Measurements from ENCODE around the gene SPATA2. TPM values are rescaled to one million over a fixed set of nuclear protein-coding genes. Genes with fewer than 3 reads are reported as not detected.

SPATA2 gene
- total and polyA plus RNA-seq, 2 of the 13 experiments (the other 11 are each of a cell fraction or from before 2014, with no cell fraction given) = 3.2 to 8.7 TPM

DNA sequence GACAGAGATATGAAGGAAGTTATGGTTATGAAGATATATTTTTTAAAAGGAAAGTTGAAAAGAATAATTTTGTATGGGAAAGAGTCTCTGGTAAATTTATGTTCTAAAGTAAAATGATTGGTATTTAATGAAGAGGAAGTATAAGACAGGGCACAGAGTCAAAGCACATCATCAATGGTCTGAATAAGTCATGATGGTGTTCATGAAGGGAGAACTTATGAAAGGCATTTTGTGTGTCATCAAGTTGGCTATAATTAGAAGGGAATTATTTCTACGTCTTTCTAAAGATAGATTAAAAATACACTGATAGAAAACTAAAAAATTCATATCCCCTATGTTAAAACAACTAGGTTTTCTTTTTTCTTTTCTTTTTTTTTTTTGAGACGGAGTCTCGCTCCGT, 46.1 kb upstream of the SPATA2 start:
- H3K36me3 ChIP-seq (replicated peaks in 1 of 2; ENCODE audit: control insufficient read depth in 1 of 2, insufficient read depth in 2 of 2, low read length in 2 of 2) = peaks cover 1 to 17% of the 10 kb centered on the region in 2 experiments; a peak in 1 of 5 replicates
- 92% methylated on average over 4 of the region's 4 CpGs for WGBS (ENCODE audit: low lambda C conversion rate)
- no peak for DNase-seq (ENCODE audit: low spot score)
- no peak overlapping the region for H3K4me3 ChIP-seq (replicated peaks in 1 of 3; ENCODE audit: insufficient read depth in 1 of 3, low read depth in 2 of 3, low read length in 3 of 3)
- H3K9ac ChIP-seq (ENCODE audit: insufficient read depth, low read depth, low read length) = no peak overlapping the region
- POLR2A ChIA-PET = no interaction called here
- in situ Hi-C loops (cut with HindIII; ENCODE audit: extremely low pct_ligation_motif_present, low pct_unique_long_range_greater_than_20kb) = no loop called here
- H3K4me1 ChIP-seq (ENCODE audit: insufficient read depth, low read length) = peaks cover 34% of the 10 kb centered on the region
- ATAC-seq = no peak
- BruUV-seq (replicated peaks) = no TSS peak
- CTCF ChIA-PET (ENCODE audit: low intra/inter-chr PET ratio, low total read pairs) = no interaction called here
- no peak overlapping the region for H3K27ac ChIP-seq (ENCODE audit: extremely low read length, insufficient read depth, low read length)
- no peaks in the 10 kb centered on the region for H3K27me3 ChIP-seq (ENCODE audit: control insufficient read depth in 1 of 2, insufficient read depth in 2 of 2, low read length in 2 of 2)
- H3K4me2 ChIP-seq (ENCODE audit: low read depth, low read length) = no peak overlapping the region
- H3K79me2 ChIP-seq (ENCODE audit: insufficient read depth, low read length) = no peaks in the 10 kb centered on the region
- TF ChIP-seq SRF (IDR thresholded peaks at IDR 0.05; ENCODE audit: low read depth, low read length) (no peak), ZNF792 (CRISPR knock-in tag; IDR thresholded peaks at IDR 0.05) (no peak), ZNF75D (CRISPR knock-in tag; IDR thresholded peaks at IDR 0.05; ENCODE audit: borderline replicate concordance) (no peak), HNRNPK (IDR thresholded peaks at IDR 0.05; ENCODE audit: low read depth, low read length, poor library complexity, severe bottlenecking) (no peak), ZFP36L2 (CRISPR knock-in tag; IDR thresholded peaks at IDR 0.05) (no peak), ZNF737 (CRISPR knock-in tag; IDR thresholded peaks at IDR 0.05; ENCODE audit: borderline replicate concordance) (no peak), ZEB1 (IDR thresholded peaks at IDR 0.05; ENCODE audit: insufficient replicate concordance, low read depth) (no peak), ZBTB8A (CRISPR knock-in tag; IDR thresholded peaks at IDR 0.05; ENCODE audit: borderline replicate concordance, low read depth) (no peak), ELF3 (CRISPR knock-in tag; IDR thresholded peaks at IDR 0.05) (no peak), ZNF589 (CRISPR knock-in tag; conservative IDR thresholded peaks at IDR 0.05) (no peak)
- TF ChIP-seq, protein P1, sequence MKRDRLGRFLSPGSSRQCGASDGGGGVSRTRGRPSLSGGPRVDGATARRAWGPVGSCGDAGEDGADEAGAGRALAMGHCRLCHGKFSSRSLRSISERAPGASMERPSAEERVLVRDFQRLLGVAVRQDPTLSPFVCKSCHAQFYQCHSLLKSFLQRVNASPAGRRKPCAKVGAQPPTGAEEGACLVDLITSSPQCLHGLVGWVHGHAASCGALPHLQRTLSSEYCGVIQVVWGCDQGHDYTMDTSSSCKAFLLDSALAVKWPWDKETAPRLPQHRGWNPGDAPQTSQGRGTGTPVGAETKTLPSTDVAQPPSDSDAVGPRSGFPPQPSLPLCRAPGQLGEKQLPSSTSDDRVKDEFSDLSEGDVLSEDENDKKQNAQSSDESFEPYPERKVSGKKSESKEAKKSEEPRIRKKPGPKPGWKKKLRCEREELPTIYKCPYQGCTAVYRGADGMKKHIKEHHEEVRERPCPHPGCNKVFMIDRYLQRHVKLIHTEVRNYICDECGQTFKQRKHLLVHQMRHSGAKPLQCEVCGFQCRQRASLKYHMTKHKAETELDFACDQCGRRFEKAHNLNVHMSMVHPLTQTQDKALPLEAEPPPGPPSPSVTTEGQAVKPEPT (CRISPR knock-in tag; IDR thresholded peaks at IDR 0.05; ENCODE audit: low read depth) = no peak
- TF ChIP-seq, protein P2, sequence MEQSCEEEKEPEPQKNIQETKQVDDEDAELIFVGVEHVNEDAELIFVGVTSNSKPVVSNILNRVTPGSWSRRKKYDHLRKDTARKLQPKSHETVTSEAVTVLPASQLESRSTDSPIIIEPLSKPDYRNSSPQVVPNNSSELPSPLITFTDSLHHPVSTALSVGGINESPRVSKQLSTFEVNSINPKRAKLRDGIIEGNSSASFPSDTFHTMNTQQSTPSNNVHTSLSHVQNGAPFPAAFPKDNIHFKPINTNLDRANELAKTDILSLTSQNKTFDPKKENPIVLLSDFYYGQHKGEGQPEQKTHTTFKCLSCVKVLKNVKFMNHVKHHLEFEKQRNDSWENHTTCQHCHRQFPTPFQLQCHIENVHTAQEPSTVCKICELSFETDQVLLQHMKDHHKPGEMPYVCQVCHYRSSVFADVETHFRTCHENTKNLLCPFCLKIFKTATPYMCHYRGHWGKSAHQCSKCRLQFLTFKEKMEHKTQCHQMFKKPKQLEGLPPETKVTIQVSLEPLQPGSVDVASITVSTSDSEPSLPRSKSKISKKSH (CRISPR knock-in tag; IDR thresholded peaks at IDR 0.05; ENCODE audit: borderline replicate concordance) = no peak
- TF ChIP-seq, protein P3, sequence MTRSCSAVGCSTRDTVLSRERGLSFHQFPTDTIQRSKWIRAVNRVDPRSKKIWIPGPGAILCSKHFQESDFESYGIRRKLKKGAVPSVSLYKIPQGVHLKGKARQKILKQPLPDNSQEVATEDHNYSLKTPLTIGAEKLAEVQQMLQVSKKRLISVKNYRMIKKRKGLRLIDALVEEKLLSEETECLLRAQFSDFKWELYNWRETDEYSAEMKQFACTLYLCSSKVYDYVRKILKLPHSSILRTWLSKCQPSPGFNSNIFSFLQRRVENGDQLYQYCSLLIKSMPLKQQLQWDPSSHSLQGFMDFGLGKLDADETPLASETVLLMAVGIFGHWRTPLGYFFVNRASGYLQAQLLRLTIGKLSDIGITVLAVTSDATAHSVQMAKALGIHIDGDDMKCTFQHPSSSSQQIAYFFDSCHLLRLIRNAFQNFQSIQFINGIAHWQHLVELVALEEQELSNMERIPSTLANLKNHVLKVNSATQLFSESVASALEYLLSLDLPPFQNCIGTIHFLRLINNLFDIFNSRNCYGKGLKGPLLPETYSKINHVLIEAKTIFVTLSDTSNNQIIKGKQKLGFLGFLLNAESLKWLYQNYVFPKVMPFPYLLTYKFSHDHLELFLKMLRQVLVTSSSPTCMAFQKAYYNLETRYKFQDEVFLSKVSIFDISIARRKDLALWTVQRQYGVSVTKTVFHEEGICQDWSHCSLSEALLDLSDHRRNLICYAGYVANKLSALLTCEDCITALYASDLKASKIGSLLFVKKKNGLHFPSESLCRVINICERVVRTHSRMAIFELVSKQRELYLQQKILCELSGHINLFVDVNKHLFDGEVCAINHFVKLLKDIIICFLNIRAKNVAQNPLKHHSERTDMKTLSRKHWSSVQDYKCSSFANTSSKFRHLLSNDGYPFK (CRISPR knock-in tag; IDR thresholded peaks at IDR 0.05; ENCODE audit: borderline replicate concordance) = no peak
- TF ChIP-seq, protein P4, sequence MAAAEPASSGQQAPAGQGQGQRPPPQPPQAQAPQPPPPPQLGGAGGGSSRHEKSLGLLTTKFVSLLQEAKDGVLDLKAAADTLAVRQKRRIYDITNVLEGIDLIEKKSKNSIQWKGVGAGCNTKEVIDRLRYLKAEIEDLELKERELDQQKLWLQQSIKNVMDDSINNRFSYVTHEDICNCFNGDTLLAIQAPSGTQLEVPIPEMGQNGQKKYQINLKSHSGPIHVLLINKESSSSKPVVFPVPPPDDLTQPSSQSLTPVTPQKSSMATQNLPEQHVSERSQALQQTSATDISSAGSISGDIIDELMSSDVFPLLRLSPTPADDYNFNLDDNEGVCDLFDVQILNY (CRISPR knock-in tag; conservative IDR thresholded peaks at IDR 0.05) = no peak
- no peak overlapping the region for H2AFZ ChIP-seq (ENCODE audit: low read length)
- intact Hi-C loops (cut with micrococcal nuclease; ENCODE audit: unreplicated experiment) = no loop called here
- no peak for FAIRE-seq
- H3K9me3 ChIP-seq (ENCODE audit: low read length) = no peaks in the 10 kb centered on the region
- H4K20me1 ChIP-seq (ENCODE audit: insufficient read depth, low read length) = no peaks in the 10 kb centered on the region

All from HepG2 (cell line).